A172 (cell line): Measurements from ENCODE around the gene NOL4. TPM values are rescaled to one million over a fixed set of nuclear protein-coding genes. Genes with fewer than 3 reads are reported as not detected.

ENCODE experiments used
- DNase-seq: peaks from one replicate; pipeline ENCODE4 v3.0.0-alpha.2; 2015; ENCODE audit warnings: low spot score
- total RNA-seq: library from RNA; depleted of rRNA; stranded (reverse); fragments of >200 nt; shearing (Covaris generic); gene quantifications from 2 replicates; pipeline ENCODE4 v1.2.3, GENCODE V29; 2014

Gene NOL4
- total RNA-seq, 1 experiment from 2014 or later = not detected

- DNase-seq = no peak
These were observed 34.9 kb downstream of the NOL4 start for GRCh38 chr18:34189656-34190435.
